Esophagus squamous epithelium (tissue), 4 donors: Measurements from ENCODE around the gene GRK5.

ENCODE experiments used
- POLR2A ChIP-seq, 4 donors: fragments of 450-650 bp; IDR thresholded peaks; one replicate each; pipeline ENCODE4 v1.6.1; 2017; ENCODE audit warnings: antibody characterized with exemption in 4 of 4, mild to moderate bottlenecking in 4 of 4, moderate library complexity in 3 of 4
- TF ChIP-seq, protein P1 (sequence below), 6 experiments: fragments of 450-650 bp in 4 of 6; fragments of 200-600 bp in 2 of 6; sonication (generic) in 2 of 6; IDR thresholded peaks; one replicate each; pipeline ENCODE4 v1.5.1; 2016 to 2019; ENCODE audit warnings: antibody characterized with exemption in 6 of 6, mild to moderate bottlenecking in 4 of 6, moderate library complexity in 4 of 6

- TF ChIP-seq, protein P1, sequence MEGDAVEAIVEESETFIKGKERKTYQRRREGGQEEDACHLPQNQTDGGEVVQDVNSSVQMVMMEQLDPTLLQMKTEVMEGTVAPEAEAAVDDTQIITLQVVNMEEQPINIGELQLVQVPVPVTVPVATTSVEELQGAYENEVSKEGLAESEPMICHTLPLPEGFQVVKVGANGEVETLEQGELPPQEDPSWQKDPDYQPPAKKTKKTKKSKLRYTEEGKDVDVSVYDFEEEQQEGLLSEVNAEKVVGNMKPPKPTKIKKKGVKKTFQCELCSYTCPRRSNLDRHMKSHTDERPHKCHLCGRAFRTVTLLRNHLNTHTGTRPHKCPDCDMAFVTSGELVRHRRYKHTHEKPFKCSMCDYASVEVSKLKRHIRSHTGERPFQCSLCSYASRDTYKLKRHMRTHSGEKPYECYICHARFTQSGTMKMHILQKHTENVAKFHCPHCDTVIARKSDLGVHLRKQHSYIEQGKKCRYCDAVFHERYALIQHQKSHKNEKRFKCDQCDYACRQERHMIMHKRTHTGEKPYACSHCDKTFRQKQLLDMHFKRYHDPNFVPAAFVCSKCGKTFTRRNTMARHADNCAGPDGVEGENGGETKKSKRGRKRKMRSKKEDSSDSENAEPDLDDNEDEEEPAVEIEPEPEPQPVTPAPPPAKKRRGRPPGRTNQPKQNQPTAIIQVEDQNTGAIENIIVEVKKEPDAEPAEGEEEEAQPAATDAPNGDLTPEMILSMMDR (IDR thresholded peaks at IDR 0.05): no peak
- no peak for TF ChIP-seq POLR2A (IDR thresholded peaks at IDR 0.05)
Observed at GRCh38 chr10:119408072-119408471, 200.7 kb downstream of the GRK5 start.
